Lower lobe of right lung (tissue), 2 donors: Measurements from ENCODE around the gene GPBAR1. TPM values are rescaled to one million over a fixed set of nuclear protein-coding genes. Genes with fewer than 3 reads are reported as not detected.

Experiments used
- ATAC-seq, 2 donors: fragments of 200-7000 bp; cut with Tn5 transposase; one replicate each; pipeline ENCODE4 v1.9.1; 2020 to 2022; ENCODE audit warnings: mild to moderate bottlenecking in 2 of 2, moderate library complexity in 2 of 2
- DNase-seq: peaks from one replicate; pipeline ENCODE4 v3.0.0-alpha.2; 2020
- H3K27ac ChIP-seq: fragments of 200-600 bp; one replicate; pipeline ENCODE4 v1.8.0; 2022
- H3K27me3 ChIP-seq: fragments of 200-600 bp; one replicate; pipeline ENCODE4 v1.8.0; 2022; ENCODE audit warnings: low read depth
- H3K36me3 ChIP-seq: fragments of 200-600 bp; one replicate; pipeline ENCODE4 v1.8.0; 2022; ENCODE audit warnings: mild to moderate bottlenecking
- H3K4me1 ChIP-seq: fragments of 200-600 bp; one replicate; pipeline ENCODE4 v1.8.0; 2022
- H3K4me3 ChIP-seq: fragments of 200-600 bp; one replicate; pipeline ENCODE4 v1.8.0; 2022; ENCODE audit warnings: mild to moderate bottlenecking
- H3K9me3 ChIP-seq: fragments of 200-600 bp; one replicate; pipeline ENCODE4 v1.8.0; 2022
- intact Hi-C: fragments of 100-400 bp; cut with DNase I; formaldehyde crosslinking; loops from one replicate; pipeline ENCODE4 v1.11.0; 2022
- total RNA-seq: library from RNA; stranded (reverse); fragmentation: NEBNext Ultra II Directional; extraction: Animal tissue kit (Norgen Biotek cat#: 25700); gene quantifications from one replicate; pipeline ENCODE4 v1.2.1, GENCODE V29; 2021
- TF ChIP-seq, protein P1 (sequence below): fragments of 200-600 bp; IDR thresholded peaks from one replicate; pipeline ENCODE4 v1.8.0; 2022; ENCODE audit warnings: antibody characterized with exemption, mild to moderate bottlenecking
- donor health status: DM: no; HTN: yes; CAD: no; lungs with severe emphysema.

Gene GPBAR1
- total RNA-seq, 1 donor from 2014 or later, result 4.6 TPM

DNA sequence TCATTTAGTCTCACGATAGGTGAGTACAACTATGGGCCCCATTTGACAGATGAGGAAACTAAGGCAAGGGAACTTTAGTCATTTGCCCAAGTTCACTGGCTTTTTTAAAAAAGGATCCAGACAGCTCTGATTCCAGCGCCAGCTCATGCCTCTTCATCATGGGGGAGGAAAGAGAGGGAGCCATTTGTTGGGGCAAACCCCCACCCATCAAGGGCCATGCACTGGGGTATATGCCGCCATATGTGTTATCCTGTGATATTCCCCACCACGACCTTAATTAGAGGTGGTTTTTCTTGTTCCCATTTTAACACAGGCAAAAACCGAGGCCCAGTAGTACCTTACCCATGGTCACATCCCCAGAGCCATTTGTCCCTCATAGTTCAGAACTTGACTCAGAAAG is 649 bp upstream of the GPBAR1 start:
- TF ChIP-seq, protein P1, sequence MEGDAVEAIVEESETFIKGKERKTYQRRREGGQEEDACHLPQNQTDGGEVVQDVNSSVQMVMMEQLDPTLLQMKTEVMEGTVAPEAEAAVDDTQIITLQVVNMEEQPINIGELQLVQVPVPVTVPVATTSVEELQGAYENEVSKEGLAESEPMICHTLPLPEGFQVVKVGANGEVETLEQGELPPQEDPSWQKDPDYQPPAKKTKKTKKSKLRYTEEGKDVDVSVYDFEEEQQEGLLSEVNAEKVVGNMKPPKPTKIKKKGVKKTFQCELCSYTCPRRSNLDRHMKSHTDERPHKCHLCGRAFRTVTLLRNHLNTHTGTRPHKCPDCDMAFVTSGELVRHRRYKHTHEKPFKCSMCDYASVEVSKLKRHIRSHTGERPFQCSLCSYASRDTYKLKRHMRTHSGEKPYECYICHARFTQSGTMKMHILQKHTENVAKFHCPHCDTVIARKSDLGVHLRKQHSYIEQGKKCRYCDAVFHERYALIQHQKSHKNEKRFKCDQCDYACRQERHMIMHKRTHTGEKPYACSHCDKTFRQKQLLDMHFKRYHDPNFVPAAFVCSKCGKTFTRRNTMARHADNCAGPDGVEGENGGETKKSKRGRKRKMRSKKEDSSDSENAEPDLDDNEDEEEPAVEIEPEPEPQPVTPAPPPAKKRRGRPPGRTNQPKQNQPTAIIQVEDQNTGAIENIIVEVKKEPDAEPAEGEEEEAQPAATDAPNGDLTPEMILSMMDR, result no peak
- intact Hi-C loops, result no loop called here
- peak overlapping the region; percentile 82 for H3K27ac ChIP-seq
- no peak for DNase-seq
- no peak overlapping the region for H3K4me3 ChIP-seq
- ATAC-seq, result no peak
- no peaks in the 10 kb centered on the region for H3K27me3 ChIP-seq
- peaks cover 49% of the 10 kb centered on the region for H3K36me3 ChIP-seq
- H3K9me3 ChIP-seq, result no peaks in the 10 kb centered on the region
- peaks cover 81% of the 10 kb centered on the region for H3K4me1 ChIP-seq

DNA sequence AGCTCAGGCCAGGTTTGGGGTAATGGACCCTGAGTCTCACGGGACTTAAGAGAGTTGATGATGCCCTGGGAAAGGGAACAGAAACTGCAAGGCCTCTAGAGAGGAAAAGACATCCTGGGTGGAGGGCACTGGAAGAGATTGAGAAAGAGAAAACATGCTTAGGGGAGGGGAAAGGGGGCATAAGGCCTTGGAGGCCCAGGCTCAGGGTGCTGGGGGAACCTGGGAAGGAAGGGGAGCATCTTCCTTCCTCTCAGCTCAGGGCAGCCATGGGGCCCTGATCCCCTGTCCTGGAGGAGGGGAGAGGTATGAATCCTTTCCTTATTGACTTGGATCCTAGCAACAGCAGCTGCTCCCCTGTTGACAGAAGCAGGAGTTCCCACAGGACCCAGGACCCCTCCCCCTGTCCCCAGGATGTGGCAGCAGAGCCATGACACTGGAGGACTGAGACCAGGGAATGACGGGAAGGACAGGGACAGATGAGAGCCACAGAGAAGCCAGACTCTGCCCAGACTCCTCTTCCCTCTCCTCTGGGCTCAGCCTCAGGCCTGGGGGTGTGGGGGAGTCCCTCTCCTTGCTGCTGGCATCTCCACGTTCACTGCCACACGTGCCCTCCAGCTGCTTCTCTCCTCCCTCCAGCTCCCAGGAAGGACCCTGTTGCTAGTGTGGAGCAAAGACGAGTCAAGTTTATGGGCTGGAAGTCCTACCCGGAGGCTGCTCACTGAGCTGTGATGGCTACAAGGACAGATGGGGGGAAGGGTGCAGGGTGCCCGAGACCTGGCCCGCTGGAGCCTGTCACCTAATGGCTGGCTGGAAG is 815 bp downstream of the GPBAR1 start:
- H3K4me1 ChIP-seq, result peaks cover 80% of the 10 kb centered on the region
- no peak for ATAC-seq
- TF ChIP-seq, protein P1, result no peak

DNA sequence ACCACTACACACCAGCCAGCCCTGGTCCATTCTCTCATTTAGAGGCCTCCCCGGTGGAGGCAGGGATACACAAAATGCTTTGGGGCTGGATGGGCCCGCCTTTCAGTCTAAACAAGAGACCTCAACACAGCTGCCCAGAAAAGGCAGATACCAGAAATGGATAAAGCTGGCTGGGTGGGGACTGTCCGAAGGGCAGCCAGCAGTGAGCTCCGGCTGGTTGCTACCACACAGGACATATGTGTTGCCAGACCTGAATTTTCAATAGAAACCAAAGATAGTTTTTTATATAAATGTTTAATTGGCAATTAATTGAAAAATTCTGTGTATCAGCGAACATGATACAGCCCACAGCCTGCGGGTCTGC is 1.4 kb downstream of the GPBAR1 start:
- DNase-seq (no peak), ATAC-seq (no peak)
- Histone ChIP-seq H3K27me3 (no peaks in the 10 kb centered on the region), H3K27ac (no peak overlapping the region), H3K9me3 (no peaks in the 10 kb centered on the region), H3K4me3 (no peak overlapping the region), H3K4me1 (peaks cover 74% of the 10 kb centered on the region), H3K36me3 (peaks cover 50% of the 10 kb centered on the region)
- intact Hi-C loops, result no loop called here
- TF ChIP-seq, protein P1, result no peak

More for the DNA sequence above, 815 bp downstream of the GPBAR1 start:
- Histone ChIP-seq H3K9me3 (no peaks in the 10 kb centered on the region), H3K4me3 (no peak overlapping the region), H3K27ac (peak overlapping the region; percentile 34), H3K36me3 (peaks cover 49% of the 10 kb centered on the region), H3K27me3 (no peaks in the 10 kb centered on the region)
- intact Hi-C loops, result no loop called here
- no peak for DNase-seq

DNA sequence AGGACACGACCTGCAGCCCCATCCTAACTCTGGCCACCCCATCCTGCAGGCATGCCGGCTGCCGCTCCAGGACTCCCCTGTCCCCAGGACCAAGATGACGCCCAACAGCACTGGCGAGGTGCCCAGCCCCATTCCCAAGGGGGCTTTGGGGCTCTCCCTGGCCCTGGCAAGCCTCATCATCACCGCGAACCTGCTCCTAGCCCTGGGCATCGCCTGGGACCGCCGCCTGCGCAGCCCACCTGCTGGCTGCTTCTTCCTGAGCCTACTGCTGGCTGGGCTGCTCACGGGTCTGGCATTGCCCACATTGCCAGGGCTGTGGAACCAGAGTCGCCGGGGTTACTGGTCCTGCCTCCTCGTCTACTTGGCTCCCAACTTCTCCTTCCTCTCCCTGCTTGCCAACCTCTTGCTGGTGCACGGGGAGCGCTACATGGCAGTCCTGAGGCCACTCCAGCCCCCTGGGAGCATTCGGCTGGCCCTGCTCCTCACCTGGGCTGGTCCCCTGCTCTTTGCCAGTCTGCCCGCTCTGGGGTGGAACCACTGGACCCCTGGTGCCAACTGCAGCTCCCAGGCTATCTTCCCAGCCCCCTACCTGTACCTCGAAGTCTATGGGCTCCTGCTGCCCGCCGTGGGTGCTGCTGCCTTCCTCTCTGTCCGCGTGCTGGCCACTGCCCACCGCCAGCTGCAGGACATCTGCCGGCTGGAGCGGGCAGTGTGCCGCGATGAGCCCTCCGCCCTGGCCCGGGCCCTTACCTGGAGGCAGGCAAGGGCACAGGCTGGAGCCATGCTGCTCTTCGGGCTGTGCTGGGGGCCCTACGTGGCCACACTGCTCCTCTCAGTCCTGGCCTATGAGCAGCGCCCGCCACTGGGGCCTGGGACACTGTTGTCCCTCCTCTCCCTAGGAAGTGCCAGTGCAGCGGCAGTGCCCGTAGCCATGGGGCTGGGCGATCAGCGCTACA is 2.1 kb downstream of the GPBAR1 start:
- ATAC-seq, result no peak
- Histone ChIP-seq H3K9me3 (no peaks in the 10 kb centered on the region), H3K27ac (peak overlapping the region; percentile 24), H3K4me1 (peaks cover 73% of the 10 kb centered on the region), H3K4me3 (no peak overlapping the region), H3K27me3 (no peaks in the 10 kb centered on the region), H3K36me3 (peaks cover 57% of the 10 kb centered on the region)
- intact Hi-C loops, result no loop called here
- TF ChIP-seq, protein P1, result no peak
- DNase-seq, result peak; percentile 48

DNA sequence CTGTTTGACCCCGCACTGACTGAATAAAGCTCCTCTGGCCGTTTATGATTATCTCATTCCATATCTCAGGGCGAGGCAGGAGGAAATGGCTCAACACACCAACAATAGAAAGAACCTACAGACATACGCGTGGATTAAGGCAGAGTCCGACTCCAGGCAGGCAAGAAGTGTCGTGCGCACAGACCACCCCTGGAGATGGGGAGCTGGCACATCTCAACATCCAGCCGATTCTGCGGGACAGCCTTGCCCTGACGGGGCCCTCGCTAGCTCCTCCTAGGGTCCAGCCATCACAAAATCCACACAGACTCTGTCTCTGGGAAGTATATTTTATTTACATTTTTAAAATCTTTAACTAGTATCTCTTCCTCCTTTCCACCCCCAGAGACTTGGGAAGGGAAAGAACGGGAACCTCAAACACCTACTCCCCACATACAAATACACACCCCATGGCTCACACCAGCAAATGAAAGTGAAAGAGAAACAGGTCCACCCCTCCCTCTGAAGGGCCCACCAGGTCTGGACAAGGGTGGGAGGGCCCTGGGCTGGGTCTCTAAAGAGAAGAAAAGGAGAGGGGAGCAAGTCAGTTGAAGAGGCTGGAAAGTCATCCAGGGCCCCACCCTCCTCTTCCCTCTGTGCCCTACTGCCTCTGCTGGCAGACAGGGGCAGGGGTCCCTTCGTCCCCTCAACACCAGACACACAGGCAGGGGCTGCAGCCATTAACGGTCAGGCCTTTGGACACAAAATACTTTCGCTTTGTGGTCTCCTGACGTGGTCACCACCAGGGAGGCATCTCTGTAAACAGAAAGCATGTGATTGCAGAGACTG is 3.2 kb downstream of the GPBAR1 start:
- DNase-seq (no peak), ATAC-seq (no peak)
- TF ChIP-seq, protein P1, result no peak
- no peaks in the 10 kb centered on the region for H3K27me3 ChIP-seq
- peaks cover 61% of the 10 kb centered on the region for H3K36me3 ChIP-seq
- intact Hi-C loops, result no loop called here
- peak overlapping the region; percentile 57 for H3K27ac ChIP-seq
- no peak overlapping the region for H3K4me3 ChIP-seq
- H3K9me3 ChIP-seq, result no peaks in the 10 kb centered on the region
- peaks cover 74% of the 10 kb centered on the region for H3K4me1 ChIP-seq
